ENCODE measurements around the gene CDH20.

GRCh38 chr18:61575419-61575818 lies 242.2 kb downstream of the CDH20 start:
- TF ChIP-seq REPIN1 (CRISPR knock-in tag; IDR thresholded peaks at IDR 0.05; ENCODE audit: borderline replicate concordance, low read depth) = no peak
- TF ChIP-seq DBP (CRISPR knock-in tag; IDR thresholded peaks at IDR 0.05; ENCODE audit: not compliant biosample characterization) = no peak
- no peak for TF ChIP-seq PHF8 (CRISPR knock-in tag; IDR thresholded peaks at IDR 0.05)
- TF ChIP-seq FOXM1 (CRISPR knock-in tag; IDR thresholded peaks at IDR 0.05) = no peak
- no peak for TF ChIP-seq ZNF512 (CRISPR knock-in tag; IDR thresholded peaks at IDR 0.05)
- no peak for TF ChIP-seq SP1 (IDR thresholded peaks at IDR 0.05)
- no peak for TF ChIP-seq SP1 (CRISPR knock-in tag; IDR thresholded peaks at IDR 0.05)
- no peak for TF ChIP-seq CTCF (CRISPR knock-in tag; IDR thresholded peaks at IDR 0.05)
- TF ChIP-seq ZNF432 (CRISPR knock-in tag; IDR thresholded peaks at IDR 0.05; ENCODE audit: borderline replicate concordance) = no peak
- TF ChIP-seq RERE (CRISPR knock-in tag; IDR thresholded peaks at IDR 0.05; ENCODE audit: low read depth) = no peak
- no peak for TF ChIP-seq NFE2L2 (IDR thresholded peaks at IDR 0.05; ENCODE audit: low read length)
- TF ChIP-seq DNMT1 (CRISPR knock-in tag; IDR thresholded peaks at IDR 0.05) = no peak
- no peak for TF ChIP-seq RAD21 (CRISPR knock-in tag; IDR thresholded peaks at IDR 0.05)
- no peak for TF ChIP-seq EP300 (IDR thresholded peaks at IDR 0.05; ENCODE audit: low read depth in 2 of 2, low read length in 2 of 2)
- no peak for TF ChIP-seq EP300 (CRISPR knock-in tag; IDR thresholded peaks at IDR 0.05; ENCODE audit: borderline replicate concordance)
